IPS DF 6.9 (cell line): ENCODE measurements around the gene ENKD1.
"Not testable (repeated sequence)": the region's sequence is repeated elsewhere in the genome, so short reads cannot be mapped to it uniquely, and the experiment has no call there.

Source experiments
- DNase-seq: peaks from one replicate; pipeline ENCODE4 v3.0.0-alpha.2; 2013; ENCODE audit warnings: low read depth, low spot score
- H3K27ac ChIP-seq: one replicate; pipeline ENCODE4 v1.5.1; 2013; ENCODE audit warnings: low read length, control low read depth
- H3K27me3 ChIP-seq: 2 replicates; pipeline ENCODE4 v1.6.1; 2013; ENCODE audit warnings: mild to moderate bottlenecking, low read length; ENCODE audit not compliant: control insufficient read depth, insufficient read depth
- H3K36me3 ChIP-seq: 2 replicates; pipeline ENCODE4 v1.6.1; 2013; ENCODE audit warnings: low read length; ENCODE audit not compliant: control insufficient read depth, insufficient read depth
- H3K4me1 ChIP-seq: 2 replicates; pipeline ENCODE4 v1.6.1; 2013; ENCODE audit warnings: low read length; ENCODE audit not compliant: control insufficient read depth, insufficient read depth
- H3K4me3 ChIP-seq: 2 replicates; pipeline ENCODE4 v1.5.1; 2013; ENCODE audit warnings: mild to moderate bottlenecking, low read length
- H3K9me3 ChIP-seq: 2 replicates; pipeline ENCODE4 v1.6.1; 2013; ENCODE audit warnings: low read length, inconsistent platforms; ENCODE audit not compliant: control insufficient read depth, insufficient read depth
- WGBS: extraction: QIAGEN DNeasy Blood & Tissue Kit; methylation state at CpG from one replicate; pipeline ENCODE4 v1.1.7; 2013; ENCODE audit warnings: mixed read lengths, missing lambda C conversion rate; ENCODE audit not compliant: insufficient read length, insufficient coverage; 5-methylcytosine and 5-hydroxymethylcytosine counted together

ENKD1 gene

DNA sequence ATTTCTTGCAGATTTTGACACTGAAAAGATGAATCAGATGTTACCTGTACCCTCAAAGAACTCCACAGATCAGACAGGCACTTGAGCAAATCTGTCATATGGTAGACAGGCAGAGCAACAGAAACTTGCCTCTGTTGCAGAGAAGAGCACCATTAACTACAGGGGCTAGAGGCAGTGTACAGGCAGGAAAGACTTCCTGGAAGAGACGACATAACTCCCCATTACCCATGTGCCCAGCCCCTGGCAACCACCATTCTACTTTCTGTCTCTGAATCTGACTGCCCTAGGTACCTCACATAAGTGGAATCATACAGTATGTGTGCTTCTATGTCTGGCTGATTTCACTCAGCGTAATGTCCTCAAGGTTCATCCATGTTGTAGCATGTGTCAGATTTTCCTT lies 37.1 kb upstream of the ENKD1 start:
- DNase-seq, result no peak
- Histone ChIP-seq H3K9me3 (no peaks in the 10 kb centered on the region), H3K36me3 (no peaks in the 10 kb centered on the region), H3K27ac (no peak overlapping the region), H3K27me3 (no peaks in the 10 kb centered on the region), H3K4me3 (no peak overlapping the region), H3K4me1 (no peaks in the 10 kb centered on the region)
- WGBS, result no CpG with 5 or more reads among the region's 2 CpGs

GRCh38 chr16:67702130-67702529 lies 35.6 kb upstream of the ENKD1 start:
- Histone ChIP-seq H3K9me3 (no peaks in the 10 kb centered on the region), H3K27me3 (no peaks in the 10 kb centered on the region), H3K4me3 (no peak overlapping the region), H3K36me3 (no peaks in the 10 kb centered on the region), H3K4me1 (no peaks in the 10 kb centered on the region), H3K27ac (no peak overlapping the region)
- DNase-seq, result no peak
- no CpG with 5 or more reads among the region's 4 CpGs for WGBS

DNA sequence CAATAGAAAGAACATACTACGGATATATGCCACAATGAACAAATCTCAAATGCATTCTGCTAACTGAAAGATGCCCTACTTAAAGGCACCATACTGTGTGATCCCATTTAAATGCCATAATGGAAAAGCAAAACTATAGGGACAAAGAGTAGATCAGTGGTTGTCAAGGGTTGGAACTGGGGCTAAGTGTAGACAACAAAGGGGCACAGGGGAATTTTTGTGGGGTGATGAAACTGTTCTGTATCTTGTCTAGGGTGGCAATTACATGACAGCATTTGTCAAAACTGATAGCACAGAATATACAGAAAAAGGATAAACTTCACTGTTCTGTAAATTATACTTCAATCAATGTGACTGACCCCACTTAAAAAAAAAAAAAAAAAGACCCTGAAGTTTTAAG lies 34.9 kb upstream of the ENKD1 start:
- no peak for DNase-seq
- no peaks in the 10 kb centered on the region for H3K36me3 ChIP-seq
- H3K27me3 ChIP-seq, result no peaks in the 10 kb centered on the region
- no peak overlapping the region for H3K27ac ChIP-seq
- H3K9me3 ChIP-seq, result no peaks in the 10 kb centered on the region
- H3K4me3 ChIP-seq, result no peak overlapping the region
- WGBS, result no CpG with 5 or more reads among the region's 1 CpG
- H3K4me1 ChIP-seq, result no peaks in the 10 kb centered on the region

GRCh38 chr16:67699265-67699664 lies 32.7 kb upstream of the ENKD1 start:
- H3K9me3 ChIP-seq, result no peaks in the 10 kb centered on the region
- H3K4me3 ChIP-seq, result no peak overlapping the region
- H3K4me1 ChIP-seq, result no peaks in the 10 kb centered on the region
- H3K27ac ChIP-seq, result no peak overlapping the region
- no CpG with 5 or more reads among the region's 7 CpGs for WGBS
- DNase-seq, result no peak
- no peaks in the 10 kb centered on the region for H3K36me3 ChIP-seq
- H3K27me3 ChIP-seq, result no peaks in the 10 kb centered on the region

- no CpG with 5 or more reads among the region's 4 CpGs for WGBS
- no peak overlapping the region for H3K4me3 ChIP-seq
- no peaks in the 10 kb centered on the region for H3K27me3 ChIP-seq
- H3K27ac ChIP-seq, result no peak overlapping the region
- no peaks in the 10 kb centered on the region for H3K36me3 ChIP-seq
- H3K9me3 ChIP-seq, result no peaks in the 10 kb centered on the region
- H3K4me1 ChIP-seq, result no peaks in the 10 kb centered on the region
- no peak for DNase-seq
Observed at GRCh38 chr16:67697422-67698185, 31.1 kb upstream of the ENKD1 start.

DNA sequence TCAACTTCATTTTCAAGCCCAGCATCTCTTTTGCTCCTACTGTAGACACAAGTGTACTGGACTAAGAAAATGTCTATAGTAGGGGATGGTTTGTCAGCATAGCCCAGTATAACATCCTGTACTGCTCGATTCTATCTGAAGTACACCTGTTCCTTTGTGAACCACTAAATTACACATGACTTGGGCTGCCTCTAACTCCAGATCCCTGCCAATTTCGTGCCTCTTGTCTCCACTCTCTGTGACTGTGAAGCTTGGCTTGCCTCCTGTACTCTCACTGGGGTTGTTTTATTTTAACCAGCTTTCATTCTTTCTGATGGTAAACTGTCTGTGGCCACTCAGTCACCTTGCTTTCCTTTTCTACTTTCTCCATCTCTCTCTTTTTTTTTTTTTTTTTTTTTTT lies 28.1 kb upstream of the ENKD1 start:
- Histone ChIP-seq H3K9me3 (no peaks in the 10 kb centered on the region), H3K27ac (no peak overlapping the region), H3K36me3 (no peaks in the 10 kb centered on the region), H3K4me3 (no peak overlapping the region), H3K4me1 (no peaks in the 10 kb centered on the region), H3K27me3 (no peaks in the 10 kb centered on the region)
- WGBS, result no CpG with 5 or more reads among the region's 2 CpGs
- DNase-seq, result no peak

- WGBS, result no CpG with 5 or more reads among the region's 8 CpGs
- DNase-seq, H3K36me3 ChIP-seq, H3K27ac ChIP-seq, H3K27me3 ChIP-seq, H3K4me1 ChIP-seq, H3K4me3 ChIP-seq, H3K9me3 ChIP-seq: not testable (repeated sequence)
Observed at GRCh38 chr16:67693517-67694285, 27.2 kb upstream of the ENKD1 start.

- Histone ChIP-seq H3K27me3 (no peaks in the 10 kb centered on the region; the same call in 1 of the 2 replicates), H3K27ac (no peak overlapping the region), H3K4me1 (peaks cover 2% of the 10 kb centered on the region; the same call in 1 of the 2 replicates), H3K4me3 (no peak overlapping the region), H3K36me3 (peaks cover 13% of the 10 kb centered on the region; the same call in 1 of the 2 replicates), H3K9me3 (no peaks in the 10 kb centered on the region)
- no CpG with 5 or more reads among the region's 17 CpGs for WGBS
- no peak for DNase-seq
Observed at GRCh38 chr16:67685388-67686112, 19.0 kb upstream of the ENKD1 start.

DNA sequence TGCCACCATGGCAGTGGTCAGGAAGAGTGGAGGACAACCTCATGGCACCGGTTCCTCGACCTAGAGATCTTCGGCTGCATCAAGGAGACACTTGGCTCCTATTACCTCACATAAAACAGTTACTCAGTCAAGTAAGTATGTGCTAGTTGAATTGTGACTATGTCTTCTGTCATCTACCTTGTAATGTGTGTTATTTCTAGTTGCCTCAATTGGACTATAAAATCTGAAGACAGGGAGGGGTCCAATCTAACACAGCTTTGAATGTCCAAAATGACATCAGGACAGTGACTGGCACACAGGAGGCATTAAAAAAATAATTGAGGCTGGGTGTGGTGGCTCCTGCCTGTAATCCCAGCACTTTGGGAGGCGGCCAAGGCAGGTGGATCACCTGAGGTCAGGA lies 17.2 kb upstream of the ENKD1 start:
- H3K9me3 ChIP-seq, result no peaks in the 10 kb centered on the region
- no peak overlapping the region for H3K27ac ChIP-seq
- H3K4me1 ChIP-seq, result peaks cover 2% of the 10 kb centered on the region; the same call in 1 of the 2 replicates
- no peaks in the 10 kb centered on the region; the same call in 1 of the 2 replicates for H3K27me3 ChIP-seq
- peaks cover 13% of the 10 kb centered on the region; the same call in 1 of the 2 replicates for H3K36me3 ChIP-seq
- no peak overlapping the region for H3K4me3 ChIP-seq
- no CpG with 5 or more reads among the region's 4 CpGs for WGBS
- DNase-seq, result no peak
